ENCODE results near the gene AP5Z1.

- no peak for TF ChIP-seq CTCF (conservative IDR thresholded peaks at IDR 0.05; ENCODE audit: low read depth, low read length)
- no peak for TF ChIP-seq POLR2A (IDR thresholded peaks at IDR 0.05; ENCODE audit: low read depth, low read length)
- no peak for TF ChIP-seq CEBPB (IDR thresholded peaks at IDR 0.05; ENCODE audit: low read depth, low read length)
- no peak for TF ChIP-seq RAD21 (IDR thresholded peaks at IDR 0.05; ENCODE audit: low read length)
- no peak for TF ChIP-seq USF2 (IDR thresholded peaks at IDR 0.05; ENCODE audit: low read depth, low read length)
- no peak for TF ChIP-seq SMC3 (IDR thresholded peaks at IDR 0.05; ENCODE audit: low read depth, low read length)
- no peak for TF ChIP-seq FOS (IDR thresholded peaks at IDR 0.05; ENCODE audit: low read depth, low read length)
- no peak for TF ChIP-seq ELK1 (IDR thresholded peaks at IDR 0.05; ENCODE audit: borderline replicate concordance, low read depth, low read length)
Measured at GRCh38 chr7:4784799-4785198, 9.4 kb downstream of the AP5Z1 start.
